ENCODE data around the gene EBF4. TPM values are rescaled to one million over a fixed set of nuclear protein-coding genes. Genes with fewer than 3 reads are reported as not detected.

Gene EBF4
- total and polyA plus RNA-seq, 2 of the 8 experiments (the other 6 are each of a cell fraction or from before 2014, with no cell fraction given): 1.2 to 2.9 TPM

GRCh38 chr20:2688041-2688591 lies 4.5 kb upstream of the EBF4 start (continued):
- TF ChIP-seq EP300 (IDR thresholded peaks at IDR 0.05; ENCODE audit: borderline replicate concordance in 1 of 2, low read depth in 2 of 2, low read length in 2 of 2): no peak
- TF ChIP-seq SIN3A (conservative IDR thresholded peaks at IDR 0.05 in 1 of 2, IDR thresholded peaks at IDR 0.05 in 1 of 2; ENCODE audit: low read depth in 1 of 2, low read length in 2 of 2): peak in 1 of 2 experiments; percentile 46; a peak in 1 of 4 replicates
- peak; percentile 95 to 96 for TF ChIP-seq RAD21 (IDR thresholded peaks at IDR 0.05 in 1 of 2, conservative IDR thresholded peaks at IDR 0.05 in 1 of 2; ENCODE audit: low read depth in 2 of 2, low read length in 2 of 2)
- TF ChIP-seq, protein P1, sequence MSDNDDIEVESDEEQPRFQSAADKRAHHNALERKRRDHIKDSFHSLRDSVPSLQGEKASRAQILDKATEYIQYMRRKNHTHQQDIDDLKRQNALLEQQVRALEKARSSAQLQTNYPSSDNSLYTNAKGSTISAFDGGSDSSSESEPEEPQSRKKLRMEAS (IDR thresholded peaks at IDR 0.05): 0 out of 2 replicates have a peak, but pooled peaks have one; percentile 11

All from H1 (cell line).